Keratinocyte (primary cell): ENCODE measurements around the gene FAM3B. TPM values are rescaled to one million over a fixed set of nuclear protein-coding genes. Genes with fewer than 3 reads are reported as not detected.

Experiments used
- DNase-seq: peaks from one replicate; pipeline ENCODE4 v3.0.0-alpha.2; 2011; ENCODE audit warnings: low read depth, missing footprints, low spot score
- FAIRE-seq: peaks from 2 replicates; lab custom pipeline; 2011; peaks lifted over from hg19 to GRCh38; lab: Jason Lieb, UNC
- H2AFZ ChIP-seq: 2 replicates; pipeline ENCODE4 v1.6.0; 2012; ENCODE audit warnings: low read length, control low read depth, inconsistent platforms; ENCODE audit not compliant: control insufficient read depth
- H3K27ac ChIP-seq: 2 replicates; pipeline ENCODE4 v1.5.1; 2011; ENCODE audit warnings: low read length; ENCODE audit not compliant: control insufficient read depth, insufficient read depth
- H3K27me3 ChIP-seq: 3 replicates; pipeline ENCODE4 v1.6.0; 2011; ENCODE audit warnings: low read length; ENCODE audit not compliant: control insufficient read depth, insufficient read depth; ENCODE audit errors: extremely low read depth
- H3K36me3 ChIP-seq, 2 experiments: 2 replicates in 1 of 2; 3 replicates in 1 of 2; pipeline ENCODE4 v1.5.1; 2011; ENCODE audit warnings: low read length in 2 of 2, mild to moderate bottlenecking in 1 of 2; ENCODE audit not compliant: control insufficient read depth in 2 of 2, insufficient read depth in 2 of 2; ENCODE audit errors: extremely low read depth in 1 of 2
- H3K4me1 ChIP-seq: 3 replicates; pipeline ENCODE4 v1.5.1; 2011; ENCODE audit warnings: low read length; ENCODE audit not compliant: control insufficient read depth, insufficient read depth; ENCODE audit errors: extremely low read depth
- H3K4me2 ChIP-seq: 3 replicates; pipeline ENCODE4 v1.6.0; 2011; ENCODE audit warnings: low read depth, low read length; ENCODE audit not compliant: control insufficient read depth, insufficient read depth; ENCODE audit errors: extremely low read depth
- H3K4me3 ChIP-seq, 3 experiments: fragments of 200-600 bp in 1 of 3; sonication (generic) in 1 of 3; 2 replicates in 2 of 3; 3 replicates in 1 of 3; pipeline ENCODE4 v1.5.1; 2011 to 2016; ENCODE audit warnings: low read length in 3 of 3, mild to moderate bottlenecking in 3 of 3, control low read depth in 2 of 3, inconsistent platforms in 1 of 3, low read depth in 1 of 3, mixed read lengths in 1 of 3, mixed run types in 1 of 3, moderate library complexity in 1 of 3; ENCODE audit not compliant: control insufficient read depth in 2 of 3, insufficient read depth in 2 of 3; ENCODE audit errors: extremely low read depth in 1 of 3
- H3K79me2 ChIP-seq: 2 replicates; pipeline ENCODE4 v1.6.0; 2012; ENCODE audit warnings: low read length; ENCODE audit not compliant: control insufficient read depth, insufficient read depth
- H3K9ac ChIP-seq: 3 replicates; pipeline ENCODE4 v1.6.0; 2011; ENCODE audit warnings: low read length; ENCODE audit not compliant: control insufficient read depth, insufficient read depth; ENCODE audit errors: extremely low read depth
- H3K9me1 ChIP-seq: 3 replicates; pipeline ENCODE4 v1.6.0; 2011; ENCODE audit warnings: low read length; ENCODE audit not compliant: control insufficient read depth, insufficient read depth; ENCODE audit errors: extremely low read depth
- H3K9me3 ChIP-seq: 2 replicates; pipeline ENCODE4 v1.5.1; 2012; ENCODE audit warnings: low read depth, low read length; ENCODE audit not compliant: control insufficient read depth
- H4K20me1 ChIP-seq: 3 replicates; pipeline ENCODE4 v1.6.0; 2011; ENCODE audit warnings: low read length; ENCODE audit not compliant: control insufficient read depth, insufficient read depth; ENCODE audit errors: extremely low read depth
- CTCF ChIP-seq, 3 experiments: IDR thresholded peaks in 1 of 3; conservative IDR thresholded peaks in 1 of 3; optimal IDR thresholded peaks in 1 of 3; 2 replicates in 2 of 3; 3 replicates in 1 of 3; pipeline versions ENCODE3 to v1.5.1; 2011; ENCODE audit warnings: low read length in 3 of 3, mild to moderate bottlenecking in 3 of 3, moderate library complexity in 2 of 3, control low read depth in 1 of 3, inconsistent platforms in 1 of 3; ENCODE audit not compliant: insufficient read depth in 2 of 3; ENCODE audit errors: extremely low read depth in 1 of 3
- EZH2 ChIP-seq: IDR thresholded peaks from one replicate; pipeline ENCODE4 v1.6.1; 2012; ENCODE audit warnings: inconsistent platforms, mild to moderate bottlenecking, low read length, moderate library complexity
- dilution Hi-C: fragments of 300-500 bp; cut with MboI; formaldehyde crosslinking; loops from one replicate; pipeline ENCODE4 v1.7.0; 2020; ENCODE audit warnings: low sequenced_read_pairs; ENCODE audit not compliant: extremely low pct_ligation_motif_present
- polyA plus RNA-seq, 5 experiments: library from polyadenylated mRNA; depleted of rRNA in 3 of 5; stranded (reverse) in 3 of 5; stranded (forward) in 1 of 5; unstranded in 1 of 5; fragments of >200 nt; gene quantifications; 1 replicate in 1 of 5; 2 replicates in 3 of 5; 3 replicates in 1 of 5; pipeline versions ENCODE4 v1.2.1 to v1.2.3, GENCODE V29; 2011 to 2012; ENCODE audit warnings: missing spikeins in 2 of 5, low read depth in 1 of 5, low replicate concordance in 1 of 5

Gene FAM3B
- polyA plus RNA-seq, 1 donor (not counting 4 experiments of a cell fraction or from before 2014, with no cell fraction given): not detected

- no peak for TF ChIP-seq EZH2
- no peak for TF ChIP-seq CTCF (optimal IDR thresholded peaks at IDR 0.05 in 1 of 3, IDR thresholded peaks at IDR 0.05 in 1 of 3, conservative IDR thresholded peaks at IDR 0.05 in 1 of 3; ENCODE audit: extremely low read depth in 1 of 3, insufficient read depth in 2 of 3, low read length in 3 of 3)
These were observed 9.9 kb downstream of the FAM3B start for GRCh38 chr21:41326414-41327080.

GRCh38 chr21:41327753-41328152 is 11.2 kb downstream of the FAM3B start:
- H3K4me3 ChIP-seq: no peak overlapping the region
- no peak for DNase-seq
- no peak overlapping the region for H3K4me2 ChIP-seq
- H4K20me1 ChIP-seq: no peaks in the 10 kb centered on the region
- H3K27me3 ChIP-seq: peaks cover 4% of the 10 kb centered on the region
- no peaks in the 10 kb centered on the region for H3K4me1 ChIP-seq
- no peak overlapping the region for H3K9ac ChIP-seq
- H2AFZ ChIP-seq: no peak overlapping the region
- no peaks in the 10 kb centered on the region for H3K9me3 ChIP-seq
- FAIRE-seq: no peak
- no peaks in the 10 kb centered on the region for H3K79me2 ChIP-seq
- H3K9me1 ChIP-seq: no peaks in the 10 kb centered on the region
- no peak for TF ChIP-seq CTCF (optimal IDR thresholded peaks at IDR 0.05 in 1 of 3, IDR thresholded peaks at IDR 0.05 in 1 of 3, conservative IDR thresholded peaks at IDR 0.05 in 1 of 3; ENCODE audit: extremely low read depth in 1 of 3, insufficient read depth in 2 of 3, low read length in 3 of 3)
- no peak for TF ChIP-seq EZH2
- no peak overlapping the region for H3K27ac ChIP-seq
- no peaks in the 10 kb centered on the region for H3K36me3 ChIP-seq
- dilution Hi-C loops: no loop called here

More at GRCh38 chr21:41326414-41327080, 9.9 kb downstream of the FAM3B start:
- Histone ChIP-seq H3K4me1 (no peaks in the 10 kb centered on the region), H2AFZ (no peak overlapping the region), H4K20me1 (no peaks in the 10 kb centered on the region), H3K4me2 (no peak overlapping the region), H3K9me1 (no peaks in the 10 kb centered on the region), H3K9me3 (no peaks in the 10 kb centered on the region), H3K36me3 (no peaks in the 10 kb centered on the region), H3K79me2 (no peaks in the 10 kb centered on the region), H3K4me3 (no peak overlapping the region), H3K27me3 (peaks cover 8% of the 10 kb centered on the region), H3K9ac (no peak overlapping the region), H3K27ac (no peak overlapping the region)
- FAIRE-seq: no peak
- dilution Hi-C loops: no loop called here
- DNase-seq: no peak
